K562 (cell line): Measurements from ENCODE around the gene SRSF1. TPM values are rescaled to one million over a fixed set of nuclear protein-coding genes. Genes with fewer than 3 reads are reported as not detected.
"Not testable (repeated sequence)": the region's sequence is repeated elsewhere in the genome, so short reads cannot be mapped to it uniquely, and the experiment has no call there.

Source experiments
- ATAC-seq: fragments of 200-7000 bp; cut with Tn5 transposase; 3 replicates; pipeline ENCODE4 v1.9.1; 2020; ENCODE audit warnings: moderate library complexity
- BruUV-seq: library from RNA; stranded (reverse); fragments of 400-500 nt; replicated peaks from 2 replicates; lab custom pipeline; 2021; lab: Mats Ljungman, UMichigan
- CTCF ChIA-PET: fragments of 300-600 bp; formaldehyde crosslinking; extraction: SDS; loops from one replicate; lab custom pipeline; 2021; ENCODE audit warnings: low intra/inter-chr PET ratio; lab: Yijun Ruan, JAX
- POLR2A ChIA-PET: fragments of 300-600, 350-650 bp; sonication (Branson Sonifier 250); formaldehyde crosslinking; extraction: SDS; loops from one replicate; lab custom pipeline; 2021; ENCODE audit warnings: antibody characterized with exemption, inconsistent platforms; lab: Yijun Ruan, JAX
- DNase-seq, 4 experiments: peaks; one replicate each; pipeline versions ENCODE4 v3.0.0 to v3.0.0-alpha.2; 2011 to 2018; ENCODE audit warnings: low spot score in 3 of 4, mixed read lengths in 3 of 4; ENCODE audit errors: extremely low read depth in 1 of 4
- FAIRE-seq: peaks from 2 replicates; lab custom pipeline; 2011; peaks lifted over from hg19 to GRCh38; lab: Jason Lieb, UNC
- H2AFZ ChIP-seq: 2 replicates; pipeline ENCODE4 v1.6.0; 2011; ENCODE audit warnings: low read depth, low read length, control low read depth, inconsistent platforms
- H3K27ac ChIP-seq: fragments of 200-600 bp; 3 replicates; pipeline ENCODE4 v1.8.0; 2011; ENCODE audit warnings: low read depth, mild to moderate bottlenecking, control low read depth, inconsistent platforms, low read length, moderate library complexity, mixed read lengths; ENCODE audit errors: extremely low read depth
- H3K27me3 ChIP-seq, 2 experiments: fragments of 300-600 bp in 1 of 2; 2 replicates in 1 of 2; 3 replicates in 1 of 2; pipeline versions ENCODE4 v1.6.0 to v1.8.0; 2011; ENCODE audit warnings: inconsistent platforms in 2 of 2, low read length in 2 of 2, mild to moderate bottlenecking in 1 of 2, mixed read lengths in 1 of 2, moderate library complexity in 1 of 2; ENCODE audit not compliant: control insufficient read depth in 2 of 2, insufficient read depth in 2 of 2
- H3K36me3 ChIP-seq: fragments of 300-600 bp; 3 replicates; pipeline ENCODE4 v1.8.0; 2011; ENCODE audit warnings: mild to moderate bottlenecking, low read length, inconsistent platforms; ENCODE audit not compliant: control insufficient read depth, insufficient read depth
- H3K4me1 ChIP-seq, 2 experiments: fragments of 200-600 bp in 1 of 2; replicated peaks in 1 of 2; 2 replicates in 1 of 2; 3 replicates in 1 of 2; pipeline versions ENCODE4 v1.5.1 to v1.8.0; 2011; ENCODE audit warnings: inconsistent platforms in 2 of 2, low read length in 2 of 2, mild to moderate bottlenecking in 1 of 2, mixed read lengths in 1 of 2, moderate library complexity in 1 of 2; ENCODE audit not compliant: control insufficient read depth in 2 of 2, insufficient read depth in 2 of 2
- H3K4me2 ChIP-seq: 2 replicates; pipeline ENCODE4 v1.6.1; 2011; ENCODE audit warnings: low read length, control low read depth, inconsistent platforms, mixed read lengths; ENCODE audit not compliant: insufficient read depth
- H3K4me3 ChIP-seq: fragments of 200-600 bp; sonication (generic), shearing (Covaris generic); 2 replicates; pipeline ENCODE4 v1.5.1; 2016; ENCODE audit warnings: control low read depth, inconsistent platforms
- H3K79me2 ChIP-seq: fragments of 200-600 bp; 3 replicates; pipeline ENCODE4 v1.8.0; 2011; ENCODE audit warnings: low read length, inconsistent platforms; ENCODE audit not compliant: control insufficient read depth, insufficient read depth
- H3K9ac ChIP-seq, 2 experiments: 2 replicates each; pipeline versions ENCODE4 v1.6.0 to v1.6.1; 2011; ENCODE audit warnings: low read depth in 2 of 2, low read length in 2 of 2, control low read depth in 1 of 2, inconsistent platforms in 1 of 2, mild to moderate bottlenecking in 1 of 2, mixed read lengths in 1 of 2; ENCODE audit not compliant: insufficient read depth in 1 of 2
- H3K9me1 ChIP-seq: one replicate; pipeline ENCODE4 v1.6.0; 2011; ENCODE audit warnings: inconsistent platforms, mild to moderate bottlenecking, low read length, moderate library complexity; ENCODE audit not compliant: control insufficient read depth, insufficient read depth
- H3K9me3 ChIP-seq: replicated peaks from 2 replicates; pipeline ENCODE4 v1.5.1; 2011; ENCODE audit warnings: low read depth, low read length, inconsistent platforms; ENCODE audit not compliant: control insufficient read depth, insufficient read depth
- H4K20me1 ChIP-seq: replicated peaks from 2 replicates; pipeline ENCODE4 v1.6.1; 2011; ENCODE audit warnings: low read length, inconsistent platforms, mixed read lengths; ENCODE audit not compliant: control insufficient read depth, insufficient read depth
- CEBPB ChIP-seq: fragments of 450-650 bp; IDR thresholded peaks from 2 replicates; pipeline ENCODE4 v1.6.1; 2016; ENCODE audit warnings: missing genetic modification characterization, missing compliant biosample characterization
- NFYB ChIP-seq: IDR thresholded peaks from 2 replicates; pipeline ENCODE4 v1.6.1; 2011; ENCODE audit warnings: mild to moderate bottlenecking, moderate library complexity; ENCODE audit not compliant: insufficient read length; ENCODE audit errors: extremely low read depth
- WGBS: fragments of 100-300 bp; shearing (Covaris generic); methylation state at CpG from one replicate; pipeline ENCODE4 v1.1.6; 2016; ENCODE audit warnings: low coverage, mixed read lengths; ENCODE audit not compliant: insufficient coverage; ENCODE audit errors: missing lambda C conversion rate; 5-methylcytosine and 5-hydroxymethylcytosine counted together
- in situ Hi-C: fragments of 300-500 bp; cut with MboI; formaldehyde crosslinking; loops from 4 replicates; pipeline ENCODE4 v1.15.0; 2018; ENCODE audit warnings: inconsistent platforms, mixed read lengths
- intact Hi-C: fragments of 100-400 bp; cut with micrococcal nuclease; formaldehyde crosslinking; loops from 2 replicates; pipeline ENCODE4 v1.14.2; 2022
- polyA plus RNA-seq, 8 experiments: library from polyadenylated mRNA; depleted of rRNA in 4 of 8; stranded (reverse) in 5 of 8; unstranded in 3 of 8; fragments of >200 nt; fragmentation: Nextera tagmentation in 2 of 8; fragmentation: Illumina TruSeq in 1 of 8; extraction: Ambion mirVana in 2 of 8; extraction: Trizol in 1 of 8; gene quantifications; 2 replicates each; pipeline versions ENCODE4 v1.2.1 to v1.2.3, GENCODE V29; 2011 to 2014; ENCODE audit warnings: inconsistent platforms in 1 of 8, missing spikeins in 1 of 8
- total RNA-seq, 7 experiments: library from RNA; depleted of rRNA in 6 of 7; stranded (reverse); fragments of >200 nt in 6 of 7; fragmentation: Illumina TruSeq in 2 of 7; extraction: Trizol in 2 of 7; gene quantifications; 2 replicates each; pipeline versions ENCODE4 v1.2.1 to v1.2.3, GENCODE V29; 2011 to 2021; ENCODE audit warnings: low replicate concordance in 1 of 7

The SRSF1 gene
- total and polyA plus RNA-seq, 9 of the 15 experiments (the other 6 are each of a cell fraction or from before 2014, with no cell fraction given), result 77.8 to 559 (median 442) TPM

- Histone ChIP-seq H3K27ac (no peak overlapping the region), H2AFZ (no peak overlapping the region), H3K9me3 (no peaks in the 10 kb centered on the region), H3K4me3 (no peak overlapping the region), H3K4me1 (no peaks in the 10 kb centered on the region; a peak in 1 of 5 replicates), H3K36me3 (peaks cover 67% of the 10 kb centered on the region), H3K27me3 (no peaks in the 10 kb centered on the region), H3K4me2 (no peak overlapping the region), H3K79me2 (no peaks in the 10 kb centered on the region), H3K9me1 (no peaks in the 10 kb centered on the region), H3K9ac (no peak overlapping the region), H4K20me1 (no peaks in the 10 kb centered on the region)
- no peak for ATAC-seq
- intact Hi-C loops, result no loop called here
- no peak for FAIRE-seq
- no TSS peak for BruUV-seq
- whole genome bisulfite sequencing, result 76% methylated on average over 1 of the region's 1 CpG
- peak; percentile 37; the same call in 1 of the 2 replicates for TF ChIP-seq CEBPB
- no peak for TF ChIP-seq NFYB
- ChIA-PET CTCF (no interaction called here), POLR2A (interaction anchor here (0.6 to 1.9 kb wide), 5 partner anchors 8 to 35 kb away, joined by 3 to 6 read pairs (median 4); no protein-coding TSS in a partner anchor)
- no peak for DNase-seq
- in situ Hi-C loops, result no loop called here
Observed at GRCh38 chr17:57975044-57975443, 32.0 kb downstream of the SRSF1 start.

DNA sequence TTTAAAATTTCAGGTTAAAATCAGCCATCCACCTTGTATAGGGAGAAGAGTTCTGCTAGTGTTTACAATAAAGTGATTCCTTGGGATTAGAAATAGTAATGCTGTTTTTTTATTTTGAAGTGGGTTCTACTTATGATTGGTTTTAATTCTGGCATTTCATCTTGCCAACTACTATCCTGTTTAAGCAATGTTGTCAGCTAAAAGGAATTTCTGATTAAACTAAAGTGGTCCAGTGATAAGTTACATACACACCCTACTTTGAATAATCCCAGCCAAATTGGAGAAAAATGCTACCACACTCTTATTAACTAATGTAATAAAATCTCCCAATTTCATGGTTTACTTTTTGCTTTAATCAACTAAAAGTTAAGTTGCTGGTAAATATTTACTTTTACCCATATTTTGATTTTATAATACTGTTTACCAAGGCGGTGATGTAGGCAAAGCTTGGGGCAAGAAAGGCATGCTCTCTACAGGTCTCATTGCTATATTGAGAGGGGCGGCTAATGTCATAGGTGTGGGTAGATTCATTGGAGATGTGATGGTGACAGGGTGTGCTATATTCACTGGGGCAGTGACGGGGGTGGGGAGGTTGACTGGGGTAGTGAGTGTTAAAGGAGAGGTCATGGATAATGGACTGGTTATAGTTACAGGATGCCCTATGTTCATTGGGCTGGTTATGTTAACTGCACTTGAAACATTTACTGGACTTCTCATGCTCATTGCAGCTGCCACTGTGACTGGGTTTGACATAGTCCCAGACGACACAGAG lies 32.8 kb downstream of the SRSF1 start:
- POLR2A ChIA-PET, result interaction anchor here (1.8 kb wide), 1 partner anchor 32 kb away, joined by 4 read pairs; no protein-coding TSS in a partner anchor
- H4K20me1 ChIP-seq, H3K9me3 ChIP-seq, in situ Hi-C loops, H3K4me2 ChIP-seq, H3K79me2 ChIP-seq, H3K4me1 ChIP-seq, H3K9ac ChIP-seq, ATAC-seq, CTCF ChIA-PET, H3K27me3 ChIP-seq, DNase-seq, H3K9me1 ChIP-seq, intact Hi-C loops, H3K4me3 ChIP-seq, H3K27ac ChIP-seq, H2AFZ ChIP-seq: not testable (repeated sequence)
- FAIRE-seq, result peak; percentile 67
- H3K36me3 ChIP-seq, result peaks cover 59% of the 10 kb centered on the region
- TSS peak; percentile 17 for BruUV-seq
- WGBS, result 92% methylated on average over 4 of the region's 4 CpGs
